Common myeloid progenitor, CD34-positive (primary cell): Measurements from ENCODE around the gene TTC28.
"Not testable (repeated sequence)": the region's sequence is repeated elsewhere in the genome, so short reads cannot be mapped to it uniquely, and the experiment has no call there.

ENCODE experiments used
- CTCF ChIA-PET: fragments of 350-600 bp; sonication (Branson Sonifier 250); formaldehyde crosslinking; loops from one replicate; lab custom pipeline; 2021; ENCODE audit warnings: antibody characterized with exemption; lab: Charles Lee
- POLR2A ChIA-PET: fragments of 350-600 bp; sonication (Branson Sonifier 250); formaldehyde crosslinking; loops from one replicate; lab custom pipeline; 2021; ENCODE audit warnings: antibody characterized with exemption; lab: Charles Lee
- DNase-seq, 3 donors: peaks; one replicate each; pipeline versions ENCODE4 v3.0.0 to v3.0.0-alpha.2; 2013
- H3K27ac ChIP-seq, 2 experiments: 1 replicate in 1 of 2; 2 replicates in 1 of 2; pipeline ENCODE4 v1.7.0; 2013; ENCODE audit warnings: inconsistent platforms in 2 of 2, low read length in 2 of 2, mild to moderate bottlenecking in 2 of 2, low read depth in 1 of 2, moderate library complexity in 1 of 2; ENCODE audit not compliant: severe bottlenecking in 2 of 2, insufficient read depth in 1 of 2, poor library complexity in 1 of 2
- H3K27me3 ChIP-seq, 5 experiments: replicated peaks in 2 of 5; 1 replicate in 3 of 5; 2 replicates in 2 of 5; pipeline versions ENCODE4 v1.6.1 to v1.7.0; 2013; ENCODE audit warnings: low read length in 4 of 5, mild to moderate bottlenecking in 2 of 5, moderate library complexity in 2 of 5, inconsistent platforms in 1 of 5; ENCODE audit not compliant: insufficient read depth in 5 of 5, control insufficient read depth in 4 of 5
- H3K36me3 ChIP-seq, 4 experiments: 1 replicate in 2 of 4; 2 replicates in 2 of 4; pipeline versions ENCODE4 v1.6.1 to v1.7.0; 2013; ENCODE audit warnings: low read length in 3 of 4, control low read depth in 1 of 4, mild to moderate bottlenecking in 1 of 4; ENCODE audit not compliant: control insufficient read depth in 4 of 4, insufficient read depth in 4 of 4
- H3K4me1 ChIP-seq, 4 experiments: 1 replicate in 3 of 4; 2 replicates in 1 of 4; pipeline versions ENCODE4 v1.6.1 to v1.7.1; 2013; ENCODE audit warnings: low read length in 3 of 4, mild to moderate bottlenecking in 3 of 4, control low read depth in 1 of 4, inconsistent platforms in 1 of 4, moderate library complexity in 1 of 4; ENCODE audit not compliant: control insufficient read depth in 4 of 4, insufficient read depth in 4 of 4; ENCODE audit errors: control extremely low read depth in 1 of 4
- H3K4me3 ChIP-seq, 7 experiments: 1 replicate in 4 of 7; 2 replicates in 3 of 7; pipeline versions ENCODE4 v1.5.1 to v1.7.0; 2013; ENCODE audit warnings: mild to moderate bottlenecking in 7 of 7, low read length in 6 of 7, moderate library complexity in 6 of 7, inconsistent platforms in 2 of 7, low read depth in 2 of 7, control low read depth in 1 of 7; ENCODE audit not compliant: insufficient read depth in 4 of 7, control insufficient read depth in 1 of 7; ENCODE audit errors: extremely low read depth in 1 of 7
- H3K9me3 ChIP-seq, 5 experiments: 1 replicate in 4 of 5; 2 replicates in 1 of 5; pipeline versions ENCODE4 v1.6.1 to v1.7.1; 2013; ENCODE audit warnings: low read length in 4 of 5, mild to moderate bottlenecking in 2 of 5, inconsistent platforms in 1 of 5, low read depth in 1 of 5, moderate library complexity in 1 of 5; ENCODE audit not compliant: control insufficient read depth in 4 of 5, insufficient read depth in 2 of 5; ENCODE audit errors: control extremely low read depth in 1 of 5
- WGBS: methylation state at CpG from one replicate; pipeline ENCODE4 v1.1.5; 2013; ENCODE audit not compliant: insufficient coverage; 5-methylcytosine and 5-hydroxymethylcytosine counted together

Gene TTC28

DNA sequence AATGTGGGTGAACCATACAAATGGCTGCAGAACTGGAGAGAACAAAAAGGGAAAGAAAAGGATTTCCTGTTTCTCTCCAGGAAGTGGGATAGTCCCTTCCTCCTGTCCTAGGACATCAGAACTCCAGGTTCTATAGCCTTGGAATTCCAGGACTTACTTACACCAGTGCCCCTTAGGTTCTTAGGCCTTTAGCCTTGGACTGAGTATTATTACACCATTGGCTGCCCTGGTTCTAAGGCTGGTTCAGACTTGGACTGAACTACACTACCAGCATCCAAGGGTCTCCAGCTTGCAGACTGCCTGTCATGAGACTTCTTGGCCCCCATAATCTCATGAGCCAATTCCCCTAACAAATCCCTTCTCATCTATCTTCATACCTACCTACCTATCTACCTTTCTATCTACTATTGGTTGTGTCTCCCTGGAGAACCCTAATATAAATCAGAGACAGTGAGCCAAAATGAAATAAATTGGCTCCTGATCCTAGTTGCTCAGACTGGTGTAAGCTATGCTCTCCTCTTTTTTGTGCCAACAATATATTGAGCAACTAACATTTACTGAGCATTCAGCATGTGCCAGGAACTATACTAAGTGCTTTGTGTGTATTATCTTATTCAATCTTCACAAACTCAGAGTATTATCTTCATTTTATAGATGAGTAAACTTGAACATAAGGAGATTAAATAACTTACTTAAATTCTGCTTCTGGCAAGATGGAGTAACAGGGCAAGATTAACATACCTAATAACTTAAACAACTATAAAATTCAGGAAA lies 303.7 kb downstream of the TTC28 start:
- H3K4me3 ChIP-seq, result no peak overlapping the region
- no peaks in the 10 kb centered on the region for H3K27me3 ChIP-seq
- H3K27ac ChIP-seq, result no peak overlapping the region
- ChIA-PET POLR2A (no interaction called here), CTCF (interaction anchor here (1.5 kb wide), 1 partner anchor 66 kb away, joined by 4 read pairs; no protein-coding TSS in a partner anchor)
- H3K9me3 ChIP-seq, result peaks cover 0 to 12% (median 0%) of the 10 kb centered on the region in 5 experiments
- H3K4me1 ChIP-seq, result peaks cover 0 to 13% (median 4%) of the 10 kb centered on the region in 4 experiments
- no peak for DNase-seq
- no peaks in the 10 kb centered on the region for H3K36me3 ChIP-seq

DNA sequence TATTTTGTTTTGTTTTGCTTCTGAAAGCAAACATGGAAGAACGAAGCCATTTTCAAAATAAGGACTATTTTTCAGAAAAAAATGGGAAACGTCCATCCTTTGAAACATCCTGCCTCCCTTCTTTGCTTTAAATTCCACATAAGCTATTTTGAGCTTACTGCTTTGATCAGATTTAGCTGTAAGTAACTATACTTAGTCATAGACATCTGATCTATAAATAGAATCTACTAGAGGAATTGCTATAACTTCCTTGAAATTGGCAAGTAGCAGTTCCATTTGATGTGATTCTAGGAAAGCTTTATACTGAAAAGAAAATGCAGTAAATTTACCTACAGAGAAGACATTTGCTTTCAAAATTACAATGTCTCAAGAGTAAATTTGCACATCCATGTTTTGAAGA lies 305.8 kb downstream of the TTC28 start:
- Histone ChIP-seq H3K4me1 (peaks cover 0 to 14% (median 5%) of the 10 kb centered on the region in 4 experiments), H3K27ac (no peak overlapping the region), H3K9me3 (peaks cover 0 to 12% (median 0%) of the 10 kb centered on the region in 5 experiments), H3K27me3 (no peaks in the 10 kb centered on the region), H3K36me3 (no peaks in the 10 kb centered on the region), H3K4me3 (no peak overlapping the region)
- POLR2A ChIA-PET, result no interaction called here
- DNase-seq, result peak in 1 of 3 donors; percentile 35
- 100% methylated on average over 1 of the region's 2 CpGs for WGBS
- CTCF ChIA-PET, result no interaction called here

DNA sequence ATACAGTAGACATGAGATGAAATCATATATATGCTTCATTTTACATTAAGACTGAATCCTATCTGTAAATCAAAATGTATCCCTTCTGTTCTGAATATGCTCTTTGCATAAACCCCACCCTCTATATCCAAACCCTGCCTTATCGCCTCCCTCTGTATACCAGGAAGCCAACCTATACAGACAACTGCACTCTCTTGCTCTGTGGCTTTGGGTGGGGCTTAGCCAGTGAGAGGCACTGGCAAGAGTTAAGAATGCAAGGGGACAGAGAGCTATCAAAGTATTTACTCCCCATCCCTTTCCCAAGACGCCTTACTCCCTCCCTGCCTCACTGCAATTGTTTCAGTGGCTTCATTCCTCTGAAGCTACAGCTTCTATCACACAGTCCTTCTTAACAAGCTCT lies 309.8 kb downstream of the TTC28 start:
- CTCF ChIA-PET, result no interaction called here
- Histone ChIP-seq H3K4me3 (no peak overlapping the region), H3K36me3 (no peaks in the 10 kb centered on the region), H3K4me1 (peaks cover 0 to 14% (median 5%) of the 10 kb centered on the region in 4 experiments), H3K9me3 (peaks cover 0 to 3% (median 0%) of the 10 kb centered on the region in 5 experiments), H3K27ac (no peak overlapping the region), H3K27me3 (no peaks in the 10 kb centered on the region)
- POLR2A ChIA-PET, result no interaction called here
- WGBS, result 43% methylated on average over 1 of the region's 2 CpGs
- peak; percentile 11 to 62 (median 28) for DNase-seq

DNA sequence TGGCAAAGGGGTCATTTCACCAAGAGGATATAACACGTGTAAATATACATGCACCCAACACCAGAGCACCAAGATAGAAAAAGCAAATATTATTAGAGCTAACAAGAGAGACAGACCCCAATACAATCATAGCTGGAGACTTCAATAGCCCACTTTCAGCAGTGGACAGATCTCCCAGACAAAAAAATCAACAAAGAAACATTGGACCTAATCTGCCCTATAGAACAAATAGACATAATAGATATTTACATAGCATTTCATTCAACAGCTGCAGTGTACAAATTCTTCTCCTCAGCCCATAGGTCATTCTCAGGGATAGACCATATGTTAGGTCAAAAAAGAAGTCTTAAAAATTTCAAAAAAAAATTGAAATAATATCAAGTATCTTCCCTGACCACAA lies 312.8 kb downstream of the TTC28 start:
- peaks cover 0 to 2% (median 0%) of the 10 kb centered on the region in 4 experiments for H3K36me3 ChIP-seq
- CTCF ChIA-PET, result no interaction called here
- no CpG with 5 or more reads among the region's 1 CpG for WGBS
- no peak for DNase-seq
- H3K4me1 ChIP-seq, result peaks cover 0 to 5% (median 2%) of the 10 kb centered on the region in 4 experiments
- H3K27me3 ChIP-seq, result no peaks in the 10 kb centered on the region
- POLR2A ChIA-PET, result no interaction called here
- no peak overlapping the region for H3K27ac ChIP-seq
- no peak overlapping the region for H3K4me3 ChIP-seq
- H3K9me3 ChIP-seq, result peaks cover 1 to 19% (median 5%) of the 10 kb centered on the region in 5 experiments

DNA sequence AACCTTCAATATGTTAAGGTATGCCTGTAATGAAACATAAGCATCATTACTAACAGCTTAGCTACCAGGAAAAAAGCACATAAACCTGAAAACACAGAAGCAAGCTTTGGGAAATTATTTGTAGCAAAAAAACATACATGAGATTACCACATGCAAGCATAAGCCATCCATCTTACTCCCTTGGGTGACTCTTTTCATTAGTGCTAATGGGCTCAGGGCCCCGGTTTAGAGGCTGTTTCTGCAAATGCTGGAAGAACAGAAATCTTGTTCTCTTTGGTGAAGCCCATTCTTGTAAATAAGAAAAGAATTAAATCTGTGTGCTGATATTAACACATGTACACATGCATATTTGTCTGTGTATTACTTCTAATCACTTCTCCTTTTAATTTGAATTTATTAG lies 314.3 kb downstream of the TTC28 start:
- Histone ChIP-seq H3K9me3 (peaks cover 3 to 20% (median 5%) of the 10 kb centered on the region in 5 experiments), H3K27ac (no peak overlapping the region), H3K4me3 (no peak overlapping the region), H3K36me3 (peaks cover 0 to 2% (median 0%) of the 10 kb centered on the region in 4 experiments), H3K27me3 (no peaks in the 10 kb centered on the region), H3K4me1 (peaks cover 0 to 5% (median 2%) of the 10 kb centered on the region in 4 experiments)
- ChIA-PET CTCF (no interaction called here), POLR2A (no interaction called here)
- DNase-seq, result no peak
- WGBS, result no CpG with 5 or more reads among the region's 1 CpG

DNA sequence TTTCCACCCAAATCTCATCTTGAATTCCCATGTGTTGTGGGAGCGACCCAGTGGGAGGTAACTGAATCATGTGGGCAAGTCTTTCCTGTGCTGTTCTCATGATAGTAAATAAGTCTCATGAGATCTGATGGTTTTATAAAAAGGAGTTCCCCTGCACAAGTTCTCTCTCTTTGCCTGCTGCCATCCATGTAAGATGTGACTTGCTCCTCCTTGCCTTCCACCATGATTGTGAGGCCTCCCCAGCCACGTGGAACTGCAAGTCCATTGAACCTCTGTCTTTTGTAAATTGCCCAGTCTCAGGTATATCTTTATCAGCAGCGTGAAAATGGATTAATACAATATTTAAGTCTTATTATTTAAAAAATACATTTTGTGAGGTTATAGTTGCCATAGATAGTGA lies 315.5 kb downstream of the TTC28 start:
- H3K4me1 ChIP-seq, result not testable (repeated sequence)

DNA sequence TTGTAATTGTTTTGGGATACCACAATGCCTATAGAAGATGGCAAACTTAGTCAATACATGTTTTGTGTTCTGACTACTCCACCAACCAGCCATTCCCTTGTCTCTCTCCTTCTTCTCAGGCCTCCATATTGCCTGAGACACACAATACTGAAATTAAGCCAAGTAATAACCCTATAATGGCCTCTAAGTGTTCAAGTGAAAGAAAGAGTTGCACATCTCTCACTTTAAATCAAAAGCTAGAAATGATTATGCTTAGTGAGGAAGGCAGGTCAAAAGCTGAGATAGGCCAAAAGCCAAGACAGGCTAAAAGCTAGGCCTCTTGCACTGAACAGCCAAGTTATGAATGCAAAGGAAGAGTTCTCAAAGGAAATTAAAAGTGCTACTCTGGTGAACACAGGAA lies 318.7 kb downstream of the TTC28 start:
- ChIA-PET POLR2A (no interaction called here), CTCF (no interaction called here)
- H3K4me1 ChIP-seq, result peaks cover 0 to 5% (median 0%) of the 10 kb centered on the region in 4 experiments
- DNase-seq, result no peak
- no peak overlapping the region for H3K27ac ChIP-seq
- H3K27me3 ChIP-seq, result no peaks in the 10 kb centered on the region
- H3K4me3 ChIP-seq, result no peak overlapping the region
- H3K36me3 ChIP-seq, result peaks cover 0 to 2% (median 0%) of the 10 kb centered on the region in 4 experiments
- H3K9me3 ChIP-seq, result peaks cover 3 to 20% (median 5%) of the 10 kb centered on the region in 5 experiments

More for the DNA sequence above, 315.5 kb downstream of the TTC28 start:
- peaks cover 3 to 20% (median 5%) of the 10 kb centered on the region in 5 experiments for H3K9me3 ChIP-seq
- H3K27me3 ChIP-seq, POLR2A ChIA-PET, H3K36me3 ChIP-seq, H3K27ac ChIP-seq, CTCF ChIA-PET, DNase-seq, H3K4me3 ChIP-seq: not testable (repeated sequence)
- no CpG with 5 or more reads among the region's 3 CpGs for WGBS
